Measurements from ENCODE around the gene ITGAD.

DNA sequence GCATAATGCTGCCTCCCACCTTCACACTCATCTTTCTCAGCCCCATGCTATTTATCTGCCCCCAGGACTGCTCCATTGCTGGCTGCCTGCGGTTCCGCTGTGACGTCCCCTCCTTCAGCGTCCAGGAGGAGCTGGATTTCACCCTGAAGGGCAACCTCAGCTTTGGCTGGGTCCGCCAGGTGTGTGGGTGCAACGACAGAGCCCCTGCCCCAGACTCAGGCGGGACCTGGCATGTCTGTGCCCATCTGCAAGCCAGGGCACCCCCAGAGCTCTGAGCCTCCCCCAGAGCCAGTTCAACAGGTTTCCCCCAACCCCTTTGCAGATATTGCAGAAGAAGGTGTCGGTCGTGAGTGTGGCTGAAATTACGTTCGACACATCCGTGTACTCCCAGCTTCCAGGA is 12.9 kb upstream of the ITGAD start:
- TF ChIP-seq, protein P1, sequence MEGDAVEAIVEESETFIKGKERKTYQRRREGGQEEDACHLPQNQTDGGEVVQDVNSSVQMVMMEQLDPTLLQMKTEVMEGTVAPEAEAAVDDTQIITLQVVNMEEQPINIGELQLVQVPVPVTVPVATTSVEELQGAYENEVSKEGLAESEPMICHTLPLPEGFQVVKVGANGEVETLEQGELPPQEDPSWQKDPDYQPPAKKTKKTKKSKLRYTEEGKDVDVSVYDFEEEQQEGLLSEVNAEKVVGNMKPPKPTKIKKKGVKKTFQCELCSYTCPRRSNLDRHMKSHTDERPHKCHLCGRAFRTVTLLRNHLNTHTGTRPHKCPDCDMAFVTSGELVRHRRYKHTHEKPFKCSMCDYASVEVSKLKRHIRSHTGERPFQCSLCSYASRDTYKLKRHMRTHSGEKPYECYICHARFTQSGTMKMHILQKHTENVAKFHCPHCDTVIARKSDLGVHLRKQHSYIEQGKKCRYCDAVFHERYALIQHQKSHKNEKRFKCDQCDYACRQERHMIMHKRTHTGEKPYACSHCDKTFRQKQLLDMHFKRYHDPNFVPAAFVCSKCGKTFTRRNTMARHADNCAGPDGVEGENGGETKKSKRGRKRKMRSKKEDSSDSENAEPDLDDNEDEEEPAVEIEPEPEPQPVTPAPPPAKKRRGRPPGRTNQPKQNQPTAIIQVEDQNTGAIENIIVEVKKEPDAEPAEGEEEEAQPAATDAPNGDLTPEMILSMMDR (IDR thresholded peaks at IDR 0.05): no peak
- TF ChIP-seq POLR2A (IDR thresholded peaks at IDR 0.05): no peak

All from breast epithelium (tissue), 3 donors.